NCI-H2029 (cell line): ENCODE data around the gene SVBP.

ENCODE experiments used
- DNase-seq: peaks from one replicate; lab custom pipeline; 2025; lab: John Stamatoyannopoulos, UW

The SVBP gene

GRCh38 chr1:42765269-42765668 is 51.9 kb downstream of the SVBP start:
- no peak for DNase-seq

GRCh38 chr1:42762269-42762668 is 54.9 kb downstream of the SVBP start:
- no peak for DNase-seq

DNA sequence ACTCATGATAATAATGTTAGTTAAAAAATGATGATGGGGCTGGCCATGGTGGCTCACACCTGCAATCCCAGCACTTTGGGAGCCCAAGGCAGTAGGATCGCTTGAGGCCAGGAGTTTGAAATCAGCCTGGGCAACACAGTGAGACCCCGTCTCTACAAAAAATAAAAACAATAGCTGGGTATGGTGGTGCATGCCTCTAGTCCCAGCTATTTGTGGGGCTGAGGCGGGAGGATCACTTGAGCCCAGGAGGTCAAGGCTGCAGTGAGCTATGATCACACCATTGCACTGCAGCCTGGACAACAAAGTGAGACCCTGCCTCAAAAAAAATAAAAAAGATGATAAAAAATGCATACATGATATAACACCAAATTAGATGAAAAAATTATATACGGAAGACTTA is 55.6 kb downstream of the SVBP start:
- no peak for DNase-seq

DNA sequence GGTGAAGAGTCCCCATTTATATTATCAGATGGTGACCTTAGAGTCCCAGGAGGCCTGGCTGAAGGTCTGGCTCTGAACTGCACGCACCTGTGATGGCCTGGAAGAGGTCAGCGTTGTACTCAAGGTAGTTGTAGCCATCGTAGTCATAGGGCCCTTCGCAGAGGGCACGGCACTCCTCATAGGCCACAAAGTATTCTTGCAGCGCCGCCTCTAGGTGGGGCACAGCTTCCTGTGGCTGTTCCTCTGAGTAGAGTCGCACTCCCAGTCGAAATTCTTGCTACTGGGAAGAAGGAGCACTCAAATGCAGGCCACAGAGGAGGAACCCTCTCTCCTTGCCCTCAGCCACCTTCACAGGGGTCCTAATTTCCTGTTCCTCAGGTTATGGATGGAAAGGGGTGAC is 58.1 kb downstream of the SVBP start:
- no peak for DNase-seq

- peak; percentile 48 for DNase-seq
Measured at GRCh38 chr1:42758641-42759040, 58.6 kb downstream of the SVBP start.

DNA sequence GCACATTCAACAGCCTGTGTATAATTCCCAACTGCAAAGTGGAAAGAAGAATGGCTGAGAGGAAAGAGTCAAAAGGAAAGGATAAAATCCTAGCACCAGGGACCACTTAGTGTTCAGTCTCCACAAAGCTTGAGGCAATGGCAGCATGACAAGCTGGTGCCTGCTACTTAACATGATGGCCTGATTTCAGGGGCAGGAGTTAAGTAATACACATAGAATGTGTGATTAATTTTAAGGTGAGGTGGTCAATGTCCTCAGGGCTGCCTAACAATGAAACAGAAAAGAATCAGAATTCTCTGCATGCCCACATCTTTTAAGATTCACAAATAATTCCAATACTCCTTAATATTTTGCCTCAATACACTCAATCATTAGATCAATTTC is 59.3 kb downstream of the SVBP start:
- DNase-seq: no peak
